Measurements from ENCODE around the gene GAD2.

GRCh38 chr10:26214004-26214403 is 2.6 kb upstream of the GAD2 start:
- TF ChIP-seq POLR2A (IDR thresholded peaks at IDR 0.05) (no peak), CTCF (IDR thresholded peaks at IDR 0.05) (no peak)
